GM12878 (cell line): ENCODE results near the gene KRTAP5-7. TPM values are rescaled to one million over a fixed set of nuclear protein-coding genes. Genes with fewer than 3 reads are reported as not detected.

Source experiments
- BMI1 ChIP-seq: fragments of 450-650 bp; IDR thresholded peaks from 2 replicates; pipeline ENCODE4 v1.6.1; 2016; ENCODE audit warnings: mild to moderate bottlenecking, moderate library complexity, borderline replicate concordance
- CREB1 ChIP-seq: IDR thresholded peaks from 2 replicates; pipeline ENCODE4 v1.6.1; 2012; ENCODE audit warnings: low read depth, mild to moderate bottlenecking, inconsistent platforms
- E4F1 ChIP-seq: fragments of 450-650 bp; IDR thresholded peaks from 2 replicates; pipeline ENCODE4 v1.6.1; 2018; ENCODE audit warnings: borderline replicate concordance, mild to moderate bottlenecking; ENCODE audit not compliant: partially characterized antibody
- HCFC1 ChIP-seq: fragments of 150-350 bp; IDR thresholded peaks from 2 replicates; pipeline ENCODE4 v1.6.1; 2014; ENCODE audit warnings: low read length
- IRF3 ChIP-seq: fragments of 450-650 bp; IDR thresholded peaks from 2 replicates; pipeline ENCODE4 v1.6.1; 2014; ENCODE audit warnings: mild to moderate bottlenecking
- NRF1 ChIP-seq: conservative IDR thresholded peaks from 2 replicates; pipeline ENCODE4 v1.6.1; 2011; ENCODE audit warnings: mild to moderate bottlenecking, low read depth, low read length, improper control_type of control experiment
- POLR2A ChIP-seq: IDR thresholded peaks from 2 replicates; pipeline ENCODE4 v1.6.1; 2011; ENCODE audit warnings: low read depth, mild to moderate bottlenecking, low read length
- POU2F2 ChIP-seq: IDR thresholded peaks from 3 replicates; pipeline ENCODE4 v1.6.1; 2011; ENCODE audit warnings: low read depth, mild to moderate bottlenecking, low read length, borderline replicate concordance
- PRDM15 ChIP-seq: fragments of 450-650 bp; formaldehyde crosslinking; IDR thresholded peaks from 2 replicates; pipeline ENCODE4 v1.4.0; 2020; ENCODE audit warnings: mild to moderate bottlenecking, moderate library complexity
- ZBTB40 ChIP-seq: fragments of 450-650 bp; IDR thresholded peaks from 2 replicates; pipeline ENCODE4 v1.6.1; 2016; ENCODE audit warnings: mild to moderate bottlenecking, moderate library complexity, borderline replicate concordance
- polyA plus RNA-seq, 11 experiments: library from polyadenylated mRNA; depleted of rRNA in 4 of 11; unstranded in 6 of 11; stranded (reverse) in 5 of 11; fragments of >200 nt; fragmentation: Nextera tagmentation in 4 of 11; fragmentation: Illumina TruSeq in 1 of 11; extraction: Ambion mirVana in 4 of 11; extraction: Trizol in 1 of 11; gene quantifications; 1 replicate in 1 of 11; 2 replicates in 10 of 11; pipeline versions ENCODE4 v1.2.1 to v1.2.3, GENCODE V29; 2011 to 2016; ENCODE audit warnings: inconsistent platforms in 2 of 11, missing spikeins in 2 of 11, low read depth in 1 of 11
- total RNA-seq, 4 experiments: library from RNA; depleted of rRNA in 3 of 4; stranded (reverse); fragments of >200 nt in 3 of 4; fragmentation: Illumina TruSeq in 1 of 4; extraction: Trizol in 1 of 4; gene quantifications; 2 replicates each; pipeline versions ENCODE4 v1.2.1 to v1.2.3, GENCODE V29; 2013 to 2021

KRTAP5-7 gene
- total and polyA plus RNA-seq, 10 of the 15 experiments (the other 5 are each of a cell fraction or from before 2014, with no cell fraction given) = 0.07 to 0.23 (median 0.19) TPM; not detected in 6

- TF ChIP-seq ZBTB40 (no peak), CREB1 (no peak), POLR2A (no peak), POU2F2 (no peak), NRF1 (no peak), HCFC1 (no peak), E4F1 (no peak), IRF3 (no peak), BMI1 (no peak), PRDM15 (CRISPR knock-in tag) (no peak)
These were observed 45.7 kb downstream of the KRTAP5-7 start (continued) for GRCh38 chr11:71572811-71573210.
